Endodermal cell (in vitro differentiated cells): ENCODE results near the gene GPR162. TPM values are rescaled to one million over a fixed set of nuclear protein-coding genes. Genes with fewer than 3 reads are reported as not detected.

Source experiments
- DNase-seq: peaks from one replicate; pipeline ENCODE4 v3.0.0-alpha.2; 2017
- H3K27ac ChIP-seq: 2 replicates; pipeline ENCODE4 v1.5.1; 2013; ENCODE audit warnings: mild to moderate bottlenecking, low read depth, low read length, moderate library complexity
- H3K27me3 ChIP-seq: 2 replicates; pipeline ENCODE4 v1.6.1; 2013; ENCODE audit warnings: mild to moderate bottlenecking, low read length, moderate library complexity; ENCODE audit not compliant: insufficient read depth, control insufficient read depth, poor library complexity, severe bottlenecking
- H3K36me3 ChIP-seq: 2 replicates; pipeline ENCODE4 v1.7.0; 2013; ENCODE audit warnings: mild to moderate bottlenecking, low read length, moderate library complexity; ENCODE audit not compliant: control insufficient read depth, insufficient read depth
- H3K4me1 ChIP-seq: one replicate; pipeline ENCODE4 v1.7.0; 2013; ENCODE audit warnings: low read length; ENCODE audit not compliant: control insufficient read depth, insufficient read depth
- H3K4me3 ChIP-seq: 2 replicates; pipeline ENCODE4 v1.5.1; 2013; ENCODE audit warnings: mild to moderate bottlenecking, low read length, moderate library complexity
- H3K9ac ChIP-seq: 2 replicates; pipeline ENCODE4 v1.6.1; 2013; ENCODE audit warnings: mild to moderate bottlenecking, low read length, moderate library complexity; ENCODE audit not compliant: poor library complexity, severe bottlenecking; ENCODE audit errors: extremely low read depth
- H3K9me3 ChIP-seq: 2 replicates; pipeline ENCODE4 v1.6.1; 2013; ENCODE audit warnings: mild to moderate bottlenecking, low read length, moderate library complexity; ENCODE audit not compliant: control insufficient read depth
- H3K27ac Mint-ChIP-seq: 2 replicates; pipeline ENCODE4 v1.8.0; 2020; ENCODE audit warnings: mixed read lengths
- H3K27me3 Mint-ChIP-seq: 2 replicates; pipeline ENCODE4 v1.8.0; 2021; ENCODE audit warnings: mild to moderate bottlenecking, mixed read lengths; ENCODE audit not compliant: insufficient read depth
- H3K36me3 Mint-ChIP-seq: 2 replicates; pipeline ENCODE4 v1.8.0; 2020; ENCODE audit warnings: low read depth, mixed read lengths
- H3K4me1 Mint-ChIP-seq: 2 replicates; pipeline ENCODE4 v1.8.0; 2020; ENCODE audit warnings: mixed read lengths
- H3K4me3 Mint-ChIP-seq: 2 replicates; pipeline ENCODE4 v1.8.0; 2020; ENCODE audit warnings: mild to moderate bottlenecking, moderate library complexity, mixed read lengths
- H3K9me3 Mint-ChIP-seq: 2 replicates; pipeline ENCODE4 v1.8.0; 2020; ENCODE audit warnings: mild to moderate bottlenecking, mixed read lengths
- WGBS, 2 experiments: methylation state at CpG; one replicate each; pipeline versions ENCODE4 v1.1.5 to v1.1.7; 2013; ENCODE audit warnings: missing lambda C conversion rate in 2 of 2, mixed read lengths in 1 of 2; ENCODE audit not compliant: insufficient coverage in 1 of 2, insufficient read length in 1 of 2; 5-methylcytosine and 5-hydroxymethylcytosine counted together
- total RNA-seq, 2 donors: library from RNA; stranded (reverse); fragmentation: NEBNext Ultra II Directional in 1 of 2; extraction: Animal tissue kit (Norgen Biotek cat#: 25700) in 1 of 2; gene quantifications; 2 replicates in 1 of 2; 3 replicates in 1 of 2; pipeline ENCODE4 v1.2.1, GENCODE V29; 2021
- TF ChIP-seq, protein P1 (sequence below): fragments of 200-600 bp; sonication (generic); conservative IDR thresholded peaks from 2 replicates; pipeline ENCODE4 v1.5.0; 2021; ENCODE audit warnings: antibody characterized with exemption, mild to moderate bottlenecking

The GPR162 gene
- total RNA-seq, 2 donors from 2014 or later = 14.7 to 15.0 TPM

DNA sequence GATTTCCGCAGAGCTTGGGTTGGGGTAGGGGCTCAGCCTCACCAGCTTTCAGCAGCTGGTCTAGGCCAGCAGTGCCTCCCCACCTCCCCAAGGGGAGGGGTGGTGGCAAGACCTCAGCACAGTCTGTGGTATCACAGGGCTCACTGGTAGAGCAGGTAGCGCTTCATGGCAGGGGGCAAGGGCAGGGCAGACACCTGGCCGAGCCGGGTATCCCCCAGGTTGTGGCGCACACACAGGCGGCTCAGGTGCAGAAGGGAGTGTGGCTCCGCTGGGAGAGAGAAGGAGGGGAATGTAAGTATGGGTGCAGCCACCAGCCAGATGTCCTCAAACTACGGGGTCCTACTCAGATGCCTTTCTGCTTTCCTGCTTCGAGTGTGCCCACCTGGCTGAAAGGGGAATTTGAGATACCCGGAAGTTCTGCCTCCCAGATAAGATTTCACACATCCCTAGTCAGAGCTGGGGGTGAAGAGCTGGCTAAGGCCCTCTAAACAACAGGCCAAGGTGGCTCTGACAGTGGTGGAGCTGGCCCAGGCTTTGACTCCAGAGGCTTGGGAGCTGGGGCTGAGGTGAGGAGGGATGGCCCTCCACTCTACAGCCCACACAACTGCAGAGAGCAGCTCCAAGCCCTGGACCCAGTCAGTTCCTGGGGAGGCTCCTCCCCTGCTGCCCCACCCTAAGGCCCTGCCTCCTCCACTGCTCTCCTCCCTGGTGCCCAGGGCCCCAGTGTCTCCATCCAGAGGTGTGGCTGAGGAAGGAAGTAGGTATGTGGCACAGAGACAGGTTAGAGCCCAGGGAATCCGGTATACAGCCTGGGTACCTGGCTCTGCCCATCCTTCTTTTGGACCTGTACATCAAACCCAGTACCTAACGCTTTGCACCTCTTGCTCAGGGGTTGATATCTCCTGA lies 49.7 kb downstream of the GPR162 start:
- H3K9ac ChIP-seq = no peak overlapping the region
- Mint-ChIP-seq H3K27me3 (no peaks in the 10 kb centered on the region), H3K4me3 (peak overlapping the region; percentile 97), H3K4me1 (peaks cover 55% of the 10 kb centered on the region), H3K36me3 (peaks cover 38% of the 10 kb centered on the region), H3K9me3 (no peaks in the 10 kb centered on the region), H3K27ac (peak overlapping the region; percentile 95)
- DNase-seq = peak; percentile 71
- peaks cover 8% of the 10 kb centered on the region for H3K4me1 ChIP-seq
- peaks cover 33% of the 10 kb centered on the region for H3K36me3 ChIP-seq
- no peaks in the 10 kb centered on the region for H3K9me3 ChIP-seq
- TF ChIP-seq, protein P1, sequence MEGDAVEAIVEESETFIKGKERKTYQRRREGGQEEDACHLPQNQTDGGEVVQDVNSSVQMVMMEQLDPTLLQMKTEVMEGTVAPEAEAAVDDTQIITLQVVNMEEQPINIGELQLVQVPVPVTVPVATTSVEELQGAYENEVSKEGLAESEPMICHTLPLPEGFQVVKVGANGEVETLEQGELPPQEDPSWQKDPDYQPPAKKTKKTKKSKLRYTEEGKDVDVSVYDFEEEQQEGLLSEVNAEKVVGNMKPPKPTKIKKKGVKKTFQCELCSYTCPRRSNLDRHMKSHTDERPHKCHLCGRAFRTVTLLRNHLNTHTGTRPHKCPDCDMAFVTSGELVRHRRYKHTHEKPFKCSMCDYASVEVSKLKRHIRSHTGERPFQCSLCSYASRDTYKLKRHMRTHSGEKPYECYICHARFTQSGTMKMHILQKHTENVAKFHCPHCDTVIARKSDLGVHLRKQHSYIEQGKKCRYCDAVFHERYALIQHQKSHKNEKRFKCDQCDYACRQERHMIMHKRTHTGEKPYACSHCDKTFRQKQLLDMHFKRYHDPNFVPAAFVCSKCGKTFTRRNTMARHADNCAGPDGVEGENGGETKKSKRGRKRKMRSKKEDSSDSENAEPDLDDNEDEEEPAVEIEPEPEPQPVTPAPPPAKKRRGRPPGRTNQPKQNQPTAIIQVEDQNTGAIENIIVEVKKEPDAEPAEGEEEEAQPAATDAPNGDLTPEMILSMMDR = no peak
- H3K27me3 ChIP-seq = no peaks in the 10 kb centered on the region
- no peak overlapping the region for H3K27ac ChIP-seq
- peak overlapping the region; percentile 88 for H3K4me3 ChIP-seq
- 84 to 88% methylated on average over 9 to 12 of the region's 12 CpGs for WGBS, 2 experiments

- Mint-ChIP-seq H3K9me3 (no peaks in the 10 kb centered on the region), H3K4me3 (peak overlapping the region; percentile 97), H3K27ac (peak overlapping the region; percentile 95), H3K27me3 (no peaks in the 10 kb centered on the region), H3K36me3 (peaks cover 44% of the 10 kb centered on the region), H3K4me1 (peaks cover 46% of the 10 kb centered on the region)
- Histone ChIP-seq H3K27me3 (no peaks in the 10 kb centered on the region), H3K9me3 (no peaks in the 10 kb centered on the region), H3K36me3 (peaks cover 33% of the 10 kb centered on the region), H3K4me1 (peaks cover 8% of the 10 kb centered on the region), H3K27ac (peak overlapping the region; percentile 32), H3K4me3 (peak overlapping the region; percentile 88), H3K9ac (peak overlapping the region; percentile 85)
- WGBS, 2 experiments = 8 to 15% methylated on average over 19 to 40 of the region's 40 CpGs
- TF ChIP-seq, protein P1 = peak; percentile 100
- peak; percentile 99 for DNase-seq
Observed at GRCh38 chr12:6872073-6873048, 50.7 kb downstream of the GPR162 start.
